ENCODE measurements around the gene NTRK3.

The NTRK3 gene

DNA sequence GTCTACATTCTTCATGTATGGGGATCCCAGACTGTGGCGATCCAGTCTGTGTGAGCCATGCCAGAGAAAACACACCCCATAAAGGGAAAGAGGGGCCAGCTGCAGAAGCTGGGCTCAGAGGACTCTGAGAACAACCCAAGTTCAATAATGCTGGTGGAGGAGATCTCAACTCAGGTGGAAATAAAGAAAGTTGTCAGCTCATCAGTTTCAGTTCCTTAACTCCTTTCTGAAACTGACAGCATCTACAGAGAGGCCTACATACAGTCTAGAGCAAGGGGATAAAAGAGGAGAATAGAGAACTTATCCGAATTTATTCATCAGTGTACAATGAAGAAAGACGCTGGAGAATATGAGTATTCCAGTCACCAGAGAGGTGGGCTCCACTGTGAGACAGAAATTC, 77.0 kb downstream of the NTRK3 start:
- DNase-seq (ENCODE audit: low spot score), result no peak

DNA sequence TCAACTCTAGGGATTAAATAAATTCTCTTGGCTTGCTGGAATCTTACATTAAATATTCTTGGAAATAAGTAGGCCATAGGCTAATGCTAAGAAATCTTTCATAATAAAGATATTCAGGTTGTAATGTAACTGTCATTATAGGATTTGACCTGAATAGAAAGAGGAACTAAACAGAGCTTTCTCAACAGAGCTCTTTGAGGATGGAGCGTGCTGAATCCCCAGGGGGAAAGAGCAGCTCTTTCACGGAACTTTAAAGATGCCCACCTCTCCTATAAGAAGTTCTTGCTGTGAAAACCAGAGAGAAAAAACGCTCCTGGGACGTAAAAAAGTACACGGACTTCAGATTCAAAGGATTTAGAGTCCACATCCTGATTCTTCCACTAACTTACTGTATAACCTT, 77.9 kb downstream of the NTRK3 start:
- no peak for DNase-seq (ENCODE audit: low spot score)

DNA sequence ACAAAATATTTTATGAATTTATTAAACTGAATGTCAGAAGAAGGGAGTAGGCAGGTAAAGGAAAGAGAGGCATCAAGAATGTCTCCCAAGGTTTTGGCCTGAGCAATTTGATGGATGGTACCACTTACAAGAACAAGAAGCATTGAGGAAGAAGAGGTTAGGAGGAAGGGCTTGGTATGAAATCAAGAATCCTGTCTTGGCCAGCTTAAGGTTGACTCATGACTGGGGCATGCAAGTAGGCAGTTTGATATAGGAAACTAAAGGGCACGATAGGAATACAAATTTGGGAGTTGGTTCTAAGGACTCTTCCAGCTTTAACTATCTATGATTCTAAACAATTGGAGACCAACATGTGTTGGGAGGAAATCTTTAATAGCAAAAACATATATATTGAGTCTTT, 79.1 kb downstream of the NTRK3 start:
- DNase-seq (ENCODE audit: low spot score), result no peak

DNA sequence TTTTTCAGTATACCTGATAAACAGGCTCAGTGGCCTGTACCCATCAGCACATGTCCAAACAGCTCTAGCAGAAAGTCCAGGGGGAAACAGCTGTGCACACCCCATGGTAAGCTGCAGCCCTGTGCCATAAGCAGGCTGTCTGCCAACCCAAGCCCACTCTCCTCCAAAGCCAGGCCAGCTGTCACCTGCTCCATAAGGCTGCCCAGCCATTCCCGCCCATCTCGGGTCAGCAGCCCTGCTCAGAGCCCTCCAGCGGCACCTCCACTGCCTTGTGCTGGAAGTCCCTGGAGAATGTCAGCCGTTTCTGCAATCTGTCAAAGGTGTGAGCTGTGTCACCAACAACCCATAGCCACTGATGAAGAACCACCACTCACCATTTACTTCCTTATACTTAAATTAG, 82.0 kb downstream of the NTRK3 start:
- DNase-seq (ENCODE audit: low spot score), result no peak

DNA sequence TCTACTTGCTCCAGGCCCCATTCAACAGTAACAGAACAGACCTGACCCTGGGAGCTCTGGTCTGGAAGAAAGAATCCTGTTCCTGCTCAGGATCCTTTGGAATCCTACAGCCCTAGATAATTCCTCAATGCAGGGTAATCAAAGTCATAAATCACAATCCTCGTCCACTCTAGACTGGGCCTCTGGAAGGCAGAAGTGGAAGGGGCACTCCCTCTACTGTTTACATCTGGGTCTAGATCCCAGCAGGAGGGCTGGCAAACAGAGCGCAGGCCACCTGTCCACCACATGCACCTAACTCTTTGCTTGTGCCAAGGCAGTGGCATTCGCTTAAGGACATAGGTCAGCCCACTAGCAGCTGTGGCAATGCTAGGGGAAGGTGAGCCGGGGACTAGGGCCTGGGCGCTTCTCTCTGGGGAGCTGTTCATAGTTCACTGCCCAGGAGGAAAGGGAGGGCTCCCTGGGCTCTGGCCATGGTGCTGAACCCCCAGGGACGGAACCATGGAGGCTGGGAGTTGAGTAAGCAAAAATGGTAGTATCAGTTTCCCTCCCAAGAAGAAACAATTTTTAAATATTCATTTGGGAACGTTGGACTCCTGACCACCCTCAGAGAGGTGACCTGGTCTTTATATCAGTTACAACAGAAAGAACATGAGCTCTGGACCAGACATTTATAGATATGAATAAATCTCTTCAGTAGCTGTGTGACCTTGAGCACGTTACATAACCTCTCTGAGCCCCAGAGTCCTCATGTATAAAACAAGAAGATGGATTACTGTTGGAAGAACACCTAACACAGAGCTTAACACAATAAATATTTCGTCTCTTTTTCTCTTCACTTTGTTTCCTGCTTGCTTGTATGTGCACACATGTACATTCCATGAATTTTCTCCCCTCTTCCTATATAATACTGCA, 90.2 kb downstream of the NTRK3 start:
- peak; percentile 48 for DNase-seq (ENCODE audit: low spot score)

DNA sequence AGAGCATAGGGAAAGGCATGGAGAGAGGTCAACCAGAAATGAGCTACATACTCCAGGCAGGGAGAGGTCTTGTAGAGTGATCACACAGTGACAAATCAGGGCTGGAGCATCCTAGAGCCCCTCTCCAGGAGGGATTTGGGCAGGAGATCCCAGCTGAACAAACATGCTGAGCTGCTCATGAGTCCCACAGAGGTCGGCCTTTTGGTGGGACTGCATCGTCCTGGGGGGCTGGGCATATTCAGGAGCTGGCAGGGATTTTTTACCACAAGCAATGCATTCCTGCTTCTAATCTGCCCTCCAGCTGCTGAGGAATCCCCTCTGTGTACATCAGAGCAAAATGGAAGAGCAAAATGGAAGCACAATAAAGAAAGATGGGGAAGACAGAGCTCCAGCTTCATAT, 94.9 kb downstream of the NTRK3 start:
- DNase-seq (ENCODE audit: low spot score), result no peak

DNA sequence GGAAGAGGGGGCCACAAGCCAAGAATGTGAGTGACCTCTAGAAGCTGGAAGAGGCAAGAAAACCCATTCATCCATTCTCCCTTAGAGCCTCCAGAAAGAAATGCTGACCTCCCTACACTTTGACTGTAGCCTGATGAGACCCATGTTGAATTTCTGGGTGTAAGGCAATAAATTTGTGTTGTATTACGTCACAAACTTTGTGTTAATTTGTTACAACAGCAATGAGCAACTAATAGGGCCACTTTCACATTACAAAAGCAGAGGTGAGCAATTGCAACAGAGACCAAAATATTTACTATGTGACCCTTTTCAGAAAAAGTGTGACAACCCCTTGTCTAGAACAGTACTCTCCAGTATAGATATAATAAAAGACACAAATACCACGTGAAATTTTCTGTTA, 101.2 kb downstream of the NTRK3 start:
- no peak for DNase-seq (ENCODE audit: low spot score)

DNA sequence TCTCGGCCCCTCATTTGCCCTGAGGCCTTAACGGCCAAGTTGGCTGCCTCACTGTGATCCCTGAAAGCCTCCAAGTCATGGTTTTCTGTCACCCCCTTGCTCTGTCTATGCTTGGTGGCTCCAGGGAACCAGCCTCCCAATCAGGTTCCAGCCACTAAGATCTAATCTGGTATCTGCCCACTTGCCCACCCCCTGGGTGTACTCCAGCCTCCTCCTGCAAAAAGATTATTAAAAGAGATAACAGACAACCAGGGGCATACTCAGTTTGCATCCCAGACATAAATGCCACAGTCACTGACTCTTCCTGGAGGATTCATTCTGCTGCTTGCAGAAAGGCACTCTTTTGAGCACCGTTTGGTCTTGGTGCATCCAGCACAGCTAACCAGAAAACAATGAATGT, 103.9 kb downstream of the NTRK3 start:
- DNase-seq (ENCODE audit: low spot score), result no peak

DNA sequence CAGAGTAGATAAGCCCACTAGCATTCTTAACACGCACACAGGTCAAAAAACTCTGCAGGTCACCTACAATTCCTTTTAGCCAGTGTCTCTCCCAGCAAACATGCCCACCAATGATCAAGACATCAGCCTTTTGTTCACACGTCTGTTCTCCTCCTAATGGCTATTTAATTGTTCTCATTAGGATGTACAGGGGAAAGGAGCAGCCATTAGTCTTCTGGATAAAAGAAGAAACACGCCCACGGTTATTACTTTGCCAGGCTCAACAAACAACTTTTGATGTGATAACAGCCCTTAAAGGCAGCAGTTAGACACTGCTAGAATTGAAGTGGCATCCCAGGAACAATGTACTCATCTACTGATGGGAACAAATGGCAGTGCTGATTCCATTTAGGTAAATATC, 108.8 kb downstream of the NTRK3 start:
- no peak for DNase-seq (ENCODE audit: low spot score)

DNA sequence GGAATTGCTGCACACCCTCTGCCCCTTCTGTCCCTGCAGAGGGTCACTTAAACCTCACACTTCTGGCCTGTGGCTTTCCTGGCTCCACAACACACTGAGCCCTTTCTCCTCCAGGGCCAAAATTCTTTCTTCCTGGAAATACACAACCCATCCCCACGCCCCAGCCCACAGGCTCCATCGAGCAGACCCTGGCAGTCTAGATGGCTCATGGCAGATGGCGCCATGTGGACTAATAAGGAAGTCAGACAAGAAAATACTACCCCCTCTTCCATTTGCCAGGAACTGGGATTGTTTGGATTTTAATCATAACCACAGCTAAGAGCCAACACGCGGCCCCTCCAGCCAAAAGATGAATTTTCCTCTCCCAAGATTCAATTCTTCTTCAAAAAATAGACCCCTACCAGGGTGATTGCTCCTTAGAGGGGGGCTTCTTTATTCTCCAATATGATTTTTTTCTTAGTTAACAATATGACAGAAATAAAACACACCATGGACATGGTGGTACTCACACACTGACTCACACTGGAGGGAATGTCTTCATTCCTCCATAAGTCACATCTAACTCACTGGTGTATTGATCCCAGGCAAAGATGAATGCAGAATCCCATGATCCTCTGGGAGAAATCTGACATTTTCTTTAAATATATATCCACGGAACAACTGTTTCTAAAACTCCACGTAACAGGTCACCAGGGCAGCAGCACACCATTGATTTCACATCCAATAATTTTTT, 111.5 kb downstream of the NTRK3 start:
- DNase-seq (ENCODE audit: low spot score), result no peak

DNA sequence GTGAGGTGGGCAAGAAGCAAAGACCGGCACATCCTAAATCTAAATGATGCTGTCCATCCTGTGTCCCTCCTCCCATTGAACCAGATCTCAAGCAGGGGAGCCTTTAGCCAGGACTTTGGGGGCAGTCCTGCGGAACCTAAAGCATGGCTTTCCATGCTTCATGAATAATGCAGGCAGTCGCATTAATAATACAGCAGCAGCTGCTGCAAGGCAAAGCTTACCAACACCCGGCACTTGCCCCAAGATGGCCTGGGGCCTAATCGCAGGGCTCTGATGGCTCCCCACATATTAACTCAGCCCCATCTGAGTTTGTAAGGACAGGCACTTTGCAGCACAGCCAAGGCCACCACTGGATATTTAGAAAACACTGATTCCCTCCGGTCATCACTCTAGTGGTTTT, 114.4 kb downstream of the NTRK3 start:
- no peak for DNase-seq (ENCODE audit: low spot score)

DNA sequence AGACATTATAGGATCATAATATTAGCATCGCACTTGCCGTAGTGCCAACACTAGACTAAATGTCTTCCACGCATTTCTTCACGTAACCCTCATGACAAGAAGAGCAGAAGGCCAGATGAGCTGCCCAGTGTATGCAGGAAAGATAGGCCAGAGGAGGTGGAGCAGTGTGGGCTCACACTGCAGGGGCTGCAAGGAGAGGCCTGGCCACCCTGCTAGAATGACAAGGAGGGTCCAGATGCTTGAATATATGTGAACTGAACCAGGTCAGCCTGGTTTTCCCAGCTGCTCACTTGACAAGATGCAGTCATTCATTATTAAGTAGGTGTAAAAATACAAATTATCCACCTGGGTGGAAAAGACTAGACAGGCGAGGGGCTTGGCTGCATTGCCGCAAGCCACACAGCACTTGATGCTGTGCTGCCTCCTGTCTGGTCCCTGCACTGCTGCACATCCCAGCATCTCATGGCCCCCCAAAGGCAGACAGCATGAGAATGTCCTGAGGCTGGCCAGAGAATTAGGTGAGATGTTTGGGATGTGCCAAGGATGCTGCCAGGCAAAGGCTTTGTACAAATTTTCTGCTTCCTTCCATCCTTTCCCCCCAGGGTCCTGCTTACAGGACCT, 115.2 kb downstream of the NTRK3 start:
- no peak for DNase-seq (ENCODE audit: low spot score)

DNA sequence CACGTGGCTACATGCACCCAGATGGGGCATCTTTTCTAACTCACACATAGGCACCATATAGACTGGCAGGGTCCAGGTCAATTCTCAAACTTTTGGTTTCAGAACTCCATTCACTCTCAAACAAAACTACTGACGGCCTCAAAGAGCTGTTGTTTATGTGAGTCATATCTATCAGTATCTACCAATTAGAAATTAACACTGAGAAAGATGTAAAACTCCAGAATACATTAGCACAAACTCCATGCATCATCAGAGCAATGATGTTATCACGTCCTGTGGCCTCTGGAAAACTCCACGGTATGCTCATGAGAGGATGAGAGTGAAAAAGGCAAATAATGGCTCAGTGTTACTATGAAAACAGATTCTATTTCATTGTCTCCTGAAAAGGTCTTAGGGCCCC, 116.1 kb downstream of the NTRK3 start:
- no peak for DNase-seq (ENCODE audit: low spot score)

DNA sequence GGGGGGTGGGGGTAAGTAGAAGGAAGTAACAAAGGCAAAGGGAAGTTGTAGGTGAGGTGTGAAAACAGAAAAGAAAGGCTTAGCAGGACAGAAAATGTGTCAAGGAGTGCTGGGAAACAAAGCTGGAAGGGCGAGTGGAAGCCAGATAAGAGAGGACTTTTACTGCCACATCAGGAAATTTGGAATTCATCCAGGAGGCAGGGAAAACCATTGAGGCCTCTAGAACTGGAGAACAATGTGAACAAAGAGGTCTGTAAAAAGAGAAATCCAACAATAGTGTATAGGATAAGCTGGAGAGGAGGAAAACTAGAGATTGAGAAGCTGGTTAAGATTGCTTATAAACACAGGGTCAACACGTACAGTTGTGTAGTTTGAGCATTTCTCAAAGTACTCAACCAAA, 116.6 kb downstream of the NTRK3 start:
- no peak for DNase-seq (ENCODE audit: low spot score)

DNA sequence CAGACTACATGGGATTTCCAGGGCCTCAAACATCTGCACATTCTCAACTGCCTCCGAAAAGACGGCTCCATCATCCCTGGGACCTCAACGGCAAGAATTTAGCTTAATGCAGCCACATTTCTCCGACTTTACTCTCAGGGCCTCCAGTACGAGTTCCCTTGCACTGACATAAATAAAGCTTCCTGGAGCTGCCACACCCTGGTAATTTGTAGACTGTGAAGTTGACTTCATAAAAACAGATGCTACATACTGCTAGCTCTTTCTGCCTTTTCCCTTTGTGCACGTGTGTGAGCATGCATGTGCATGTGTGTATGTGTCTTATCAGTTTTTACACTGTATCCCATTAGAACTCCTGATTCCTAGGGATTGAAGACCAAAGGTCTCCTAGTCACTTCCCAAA, 122.7 kb downstream of the NTRK3 start:
- no peak for DNase-seq (ENCODE audit: low spot score)

DNA sequence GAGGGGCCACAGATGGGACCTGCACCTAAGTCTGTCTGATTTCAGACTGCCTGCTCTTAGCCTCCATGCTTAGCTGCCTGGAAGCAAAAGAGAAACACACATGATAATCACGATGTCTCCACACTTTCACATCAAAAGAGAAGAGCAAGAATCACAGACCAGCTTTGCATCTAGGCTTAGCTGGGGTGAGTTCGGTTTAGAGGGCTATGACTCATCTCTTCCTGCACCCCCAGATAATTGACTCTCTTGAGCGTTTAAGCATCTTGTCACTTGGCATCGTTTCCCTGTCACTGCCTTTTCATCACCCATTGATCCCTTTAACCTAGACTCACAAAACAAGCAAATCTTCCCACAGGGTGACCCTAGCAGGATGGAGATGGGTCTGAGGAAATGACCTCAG, 124.0 kb downstream of the NTRK3 start:
- no peak for DNase-seq (ENCODE audit: low spot score)

DNA sequence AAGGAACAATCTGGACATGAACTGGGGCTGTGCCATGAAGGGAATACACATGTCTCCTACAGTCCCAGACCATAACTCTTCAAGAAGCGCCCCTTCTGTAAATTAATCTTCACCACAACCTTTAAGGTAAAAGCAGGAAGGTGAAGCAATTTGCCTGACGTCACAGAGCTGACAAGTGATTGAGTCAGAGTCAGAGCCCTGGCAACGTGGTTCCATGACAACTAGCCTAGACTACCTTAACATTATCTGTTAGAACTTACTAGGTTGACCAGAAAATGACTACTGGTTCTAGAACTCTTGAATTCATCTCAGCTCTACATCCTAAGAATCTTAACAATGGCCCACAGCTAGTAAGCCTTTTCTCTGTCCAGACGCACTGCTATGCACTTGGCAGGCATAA, 124.6 kb downstream of the NTRK3 start:
- no peak for DNase-seq (ENCODE audit: low spot score)

DNA sequence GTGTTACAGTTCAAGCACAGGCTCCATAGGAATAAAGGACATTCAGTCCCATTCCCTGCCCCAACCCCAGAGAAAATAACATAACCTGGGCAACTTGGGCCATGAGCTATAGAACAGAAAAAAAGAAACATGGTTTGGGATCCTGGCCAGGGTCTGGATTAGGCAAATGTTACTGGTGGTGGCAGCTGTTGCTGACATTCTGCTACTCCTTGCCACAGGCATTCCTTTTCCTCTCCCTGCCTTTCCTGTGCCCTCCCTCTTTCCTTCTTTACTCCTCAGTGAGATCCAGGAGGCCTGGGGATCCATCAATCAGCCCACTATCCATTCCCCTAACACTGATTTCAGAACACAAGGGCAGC, 129.1 kb downstream of the NTRK3 start:
- peak; percentile 27 for DNase-seq (ENCODE audit: low spot score)

DNA sequence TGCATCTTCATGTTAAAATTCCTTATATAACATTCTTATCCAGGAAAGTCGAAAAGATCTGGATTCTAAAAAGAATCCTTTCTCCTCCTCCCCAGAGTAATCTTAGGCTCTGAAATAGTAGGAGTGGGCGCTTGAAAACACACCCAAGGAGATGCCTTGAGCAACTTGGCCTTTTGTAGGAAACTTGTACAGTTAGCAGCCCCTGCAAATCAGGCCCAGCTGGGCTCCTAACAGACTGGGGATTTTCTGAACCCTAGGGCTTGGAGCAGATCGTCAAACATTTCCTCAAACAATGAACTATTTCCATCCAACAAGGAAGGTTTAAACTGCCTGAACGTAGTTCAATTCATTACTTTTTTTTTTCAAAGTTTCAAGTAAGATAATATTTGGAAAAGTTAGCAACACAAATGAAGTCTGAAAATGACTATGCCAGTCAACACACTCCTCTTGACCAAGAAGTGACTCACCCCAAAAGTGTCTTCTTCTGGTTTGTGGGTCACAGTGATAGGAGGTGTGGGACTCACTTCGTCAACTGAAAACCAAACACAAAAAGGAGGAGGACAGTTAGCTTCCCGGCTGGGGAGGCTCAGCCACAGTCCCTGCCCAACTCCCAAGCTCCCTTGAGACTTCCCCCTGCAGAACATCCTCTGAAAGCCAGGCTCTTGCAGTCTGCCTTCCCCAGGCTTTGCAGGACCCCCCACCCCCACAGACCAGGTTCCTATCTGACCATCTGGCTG, 129.7 kb downstream of the NTRK3 start:
- peak; percentile 40 for DNase-seq (ENCODE audit: low spot score)

DNA sequence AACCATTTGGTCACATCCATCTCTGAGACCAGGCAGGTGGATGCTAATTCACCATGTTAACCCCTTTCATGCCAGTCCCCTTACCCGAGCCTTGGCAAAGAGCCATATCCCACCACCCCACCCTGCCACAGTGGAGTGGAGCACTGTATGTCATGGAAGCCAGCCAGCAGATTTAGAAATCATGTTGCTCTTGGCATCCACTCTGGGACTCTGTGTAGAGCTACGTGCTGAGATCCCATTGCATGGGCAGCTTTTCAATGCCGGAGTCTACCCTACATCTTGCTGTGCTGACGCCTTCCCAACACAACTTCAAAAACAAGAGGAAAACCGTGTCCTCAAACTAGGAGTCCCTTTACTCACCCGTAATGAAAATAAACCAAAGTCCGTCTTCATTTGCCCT, 131.0 kb downstream of the NTRK3 start:
- DNase-seq (ENCODE audit: low spot score), result no peak

DNA sequence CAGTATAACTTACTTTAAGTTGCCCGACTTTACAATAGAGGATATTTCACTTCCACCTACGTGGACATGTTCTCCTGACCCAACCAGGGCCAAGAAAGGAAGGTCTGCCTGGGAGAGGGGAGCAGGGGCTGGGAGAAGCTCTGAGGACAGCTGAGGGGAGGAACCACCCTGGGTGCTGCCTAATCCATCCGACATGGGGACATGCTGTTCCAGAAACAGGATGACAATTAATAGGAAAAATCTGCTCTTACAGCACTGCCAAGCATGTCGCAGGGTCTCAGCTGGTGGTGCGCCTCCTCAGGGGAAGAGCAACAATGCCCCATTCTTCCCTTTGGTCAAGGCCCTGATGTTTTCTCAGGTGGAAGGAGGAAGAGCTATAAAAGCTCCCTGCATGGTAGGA, 132.3 kb downstream of the NTRK3 start:
- DNase-seq (ENCODE audit: low spot score), result no peak

DNA sequence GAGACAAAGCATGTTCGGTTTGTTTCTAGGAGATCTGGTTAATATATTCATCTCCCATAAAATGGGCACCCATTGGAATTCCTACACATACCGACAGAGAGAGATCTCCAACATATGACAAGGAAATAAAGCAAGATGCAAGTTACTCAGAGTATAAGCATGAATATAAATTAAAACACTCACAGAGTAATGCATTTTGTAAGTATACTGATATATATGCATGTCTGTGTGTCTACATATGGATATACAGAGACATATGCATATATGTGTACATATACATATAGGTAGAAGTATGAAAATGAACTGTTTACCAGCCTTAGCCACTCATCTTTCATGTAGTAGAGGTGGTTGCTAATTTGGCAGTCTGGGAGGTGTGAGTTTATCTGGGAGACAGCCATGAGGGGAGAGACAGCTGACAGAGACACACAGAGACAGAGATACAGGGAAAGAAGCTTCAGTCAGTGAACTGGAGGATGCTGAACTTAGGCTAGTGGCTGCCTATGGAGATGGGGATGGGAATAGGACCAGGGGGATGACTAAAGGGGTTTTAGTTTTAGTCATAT, 134.5 kb downstream of the NTRK3 start:
- no peak for DNase-seq (ENCODE audit: low spot score)

Data from AG20443 (cell line).